PC-3 (cell line): Measurements from ENCODE around the gene GSN. TPM values are rescaled to one million over a fixed set of nuclear protein-coding genes. Genes with fewer than 3 reads are reported as not detected.

Experiments
- ATAC-seq: fragments of 200-7000 bp; cut with Tn5 transposase; 2 replicates; pipeline ENCODE4 v1.9.1; 2020; ENCODE audit warnings: mild to moderate bottlenecking, moderate library complexity
- BruUV-seq: library from RNA; stranded (reverse); fragments of 400-500 nt; replicated peaks from 2 replicates; lab custom pipeline; 2021; lab: Mats Ljungman, UMichigan
- CTCF ChIA-PET: fragments of 300-600 bp; sonication (Branson Sonifier 250); formaldehyde crosslinking; loops from one replicate; lab custom pipeline; 2022; ENCODE audit warnings: antibody characterized with exemption; lab: Charles Lee
- POLR2A ChIA-PET: fragments of 300-600 bp; sonication (Branson Sonifier 250); formaldehyde crosslinking; loops from one replicate; lab custom pipeline; 2022; ENCODE audit warnings: antibody characterized with exemption; ENCODE audit not compliant: unreplicated experiment; lab: Charles Lee
- DNase-seq: peaks from one replicate; pipeline ENCODE4 v3.0.0-alpha.2; 2015
- H2AFZ ChIP-seq: fragments of 300-600 bp; sonication (generic); 2 replicates; pipeline ENCODE4 v1.6.0; 2016; ENCODE audit warnings: antibody characterized with exemption, low read length
- H3F3A ChIP-seq: fragments of 300-600 bp; sonication (generic); one replicate; pipeline ENCODE4 v1.6.0; 2017; ENCODE audit warnings: antibody characterized with exemption, low read length, control low read depth, mild to moderate bottlenecking; ENCODE audit not compliant: unreplicated experiment
- H3K27ac ChIP-seq: fragments of 300-600 bp; sonication (generic); 2 replicates; pipeline ENCODE4 v1.5.1; 2016; ENCODE audit warnings: mild to moderate bottlenecking, low read length
- H3K27me3 ChIP-seq: fragments of 300-600 bp; sonication (generic); 2 replicates; pipeline ENCODE4 v1.6.1; 2016; ENCODE audit warnings: low read length, mixed read lengths
- H3K36me3 ChIP-seq: fragments of 300-600 bp; sonication (generic); 2 replicates; pipeline ENCODE4 v1.6.1; 2016; ENCODE audit warnings: low read depth, mixed run types, low read length, mixed read lengths
- H3K4me1 ChIP-seq: fragments of 300-600 bp; sonication (generic); 2 replicates; pipeline ENCODE4 v1.5.1; 2016; ENCODE audit warnings: low read length; ENCODE audit not compliant: insufficient read depth
- H3K4me2 ChIP-seq: fragments of 300-600 bp; sonication (generic); 2 replicates; pipeline ENCODE4 v1.6.0; 2016; ENCODE audit warnings: low read length
- H3K4me3 ChIP-seq: fragments of 300-600 bp; sonication (generic); 2 replicates; pipeline ENCODE4 v1.5.1; 2016; ENCODE audit warnings: mild to moderate bottlenecking, low read length, mixed read lengths
- H3K79me2 ChIP-seq: fragments of 300-600 bp; sonication (generic); 2 replicates; pipeline ENCODE4 v1.6.1; 2017; ENCODE audit warnings: low read length, mixed read lengths
- H3K9ac ChIP-seq: fragments of 300-600 bp; sonication (generic); 2 replicates; pipeline ENCODE4 v1.6.0; 2016; ENCODE audit warnings: mild to moderate bottlenecking, low read length
- H3K9me2 ChIP-seq: fragments of 300-600 bp; sonication (generic); replicated peaks from 2 replicates; pipeline ENCODE4 v1.6.1; 2016; ENCODE audit warnings: mixed run types, low read length, mixed read lengths
- H3K9me3 ChIP-seq: fragments of 300-600 bp; sonication (generic); 2 replicates; pipeline ENCODE4 v1.6.1; 2016; ENCODE audit warnings: low read length, mixed read lengths
- H4K20me1 ChIP-seq: fragments of 300-600 bp; sonication (generic); 2 replicates; pipeline ENCODE4 v1.6.1; 2016; ENCODE audit warnings: low read length, mixed read lengths
- CTCF ChIP-seq: fragments of 300-600 bp; sonication (generic); conservative IDR thresholded peaks from 2 replicates; pipeline ENCODE4 v1.5.1; 2017; ENCODE audit warnings: antibody characterized with exemption, low read depth, mild to moderate bottlenecking, low read length
- EZH2 ChIP-seq: fragments of 300-600 bp; sonication (generic); IDR thresholded peaks from one replicate; pipeline ENCODE4 v1.6.1; 2017; ENCODE audit warnings: antibody characterized with exemption, mild to moderate bottlenecking, low read length; ENCODE audit not compliant: unreplicated experiment
- EZH2phosphoT487 ChIP-seq: fragments of 300-600 bp; sonication (generic); IDR thresholded peaks from 2 replicates; pipeline ENCODE4 v1.6.1; 2018; ENCODE audit warnings: mild to moderate bottlenecking, antibody characterized with exemption, low read length, borderline replicate concordance
- intact Hi-C: fragments of 100-400 bp; cut with micrococcal nuclease; formaldehyde crosslinking; loops from 2 replicates; pipeline ENCODE4 v1.9.0; 2023
- total RNA-seq: library from RNA; depleted of rRNA; stranded (reverse); fragments of >200 nt; gene quantifications from 2 replicates; pipeline ENCODE4 v1.2.3, GENCODE V29; 2014

The GSN gene
- total RNA-seq, 1 experiment from 2014 or later: 36.5 TPM

DNA sequence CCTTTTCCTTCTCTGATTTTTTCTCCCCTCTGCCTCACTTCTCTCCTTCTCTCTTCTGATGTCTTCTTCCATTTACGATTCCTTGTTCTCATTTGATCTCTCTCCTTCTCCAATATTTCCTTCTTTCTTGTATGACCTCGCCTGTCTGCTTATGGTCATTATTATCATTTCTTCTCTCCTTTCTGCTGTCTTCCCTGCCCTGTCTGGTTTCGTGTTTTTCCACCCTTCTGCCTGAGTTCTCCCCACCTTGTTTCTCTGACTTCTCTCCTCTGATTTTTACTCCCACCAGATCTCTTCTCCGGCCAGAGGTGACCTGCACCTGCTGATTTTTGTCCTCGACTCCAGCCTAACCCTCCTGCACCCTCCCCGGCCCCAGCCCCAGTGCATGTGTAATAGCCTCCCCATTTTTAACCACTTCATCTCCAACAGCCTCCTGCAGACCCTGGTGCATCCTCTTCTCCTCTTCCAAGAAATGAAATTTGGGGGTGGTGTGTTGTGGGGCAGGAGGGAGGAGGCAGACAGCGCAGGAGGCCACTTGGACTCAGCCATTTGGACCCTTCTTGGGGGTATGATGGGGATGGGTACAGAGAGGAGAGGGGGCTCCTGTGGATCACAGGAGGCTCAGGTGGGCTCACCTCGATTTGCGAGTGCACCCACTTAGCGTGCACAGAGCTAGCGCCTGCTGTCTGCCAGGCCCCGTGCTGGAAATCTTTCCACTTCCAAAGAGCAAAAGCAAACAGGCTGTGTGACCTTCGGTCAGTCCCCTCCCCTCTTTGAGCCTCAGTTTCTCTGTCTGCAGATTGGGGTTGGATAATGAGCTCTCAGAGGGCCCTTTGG is 32.5 kb downstream of the GSN start:
- Histone ChIP-seq H4K20me1 (no peaks in the 10 kb centered on the region), H2AFZ (peak overlapping the region; percentile 61), H3F3A (no peaks in the 10 kb centered on the region), H3K27ac (no peak overlapping the region), H3K27me3 (no peaks in the 10 kb centered on the region), H3K9ac (peak overlapping the region; percentile 12; the same call in 1 of the 2 replicates), H3K36me3 (no peaks in the 10 kb centered on the region), H3K4me3 (peak overlapping the region; percentile 68), H3K79me2 (no peaks in the 10 kb centered on the region), H3K9me3 (no peaks in the 10 kb centered on the region), H3K9me2 (no peaks in the 10 kb centered on the region), H3K4me2 (peak overlapping the region; percentile 89), H3K4me1 (peaks cover 8% of the 10 kb centered on the region)
- intact Hi-C loops: no loop called here
- CTCF ChIA-PET: no interaction called here
- TF ChIP-seq EZH2 (no peak), CTCF (no peak), EZH2phosphoT487 (no peak)
- POLR2A ChIA-PET: no interaction called here
- ATAC-seq: no peak
- BruUV-seq: TSS peak; percentile 33
- no peak for DNase-seq

DNA sequence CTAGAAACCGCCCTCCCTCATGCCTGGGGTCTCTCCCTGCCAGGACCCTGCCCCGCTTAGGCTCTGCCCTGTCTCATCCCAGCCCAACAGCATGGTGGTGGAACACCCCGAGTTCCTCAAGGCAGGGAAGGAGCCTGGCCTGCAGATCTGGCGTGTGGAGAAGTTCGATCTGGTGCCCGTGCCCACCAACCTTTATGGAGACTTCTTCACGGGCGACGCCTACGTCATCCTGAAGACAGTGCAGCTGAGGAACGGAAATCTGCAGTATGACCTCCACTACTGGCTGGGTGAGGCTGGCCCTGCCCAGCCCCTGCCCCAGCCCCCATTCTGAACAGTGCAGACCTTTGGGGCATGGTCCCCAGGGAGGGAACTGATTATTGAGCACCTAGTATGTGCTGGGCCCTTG is 33.9 kb downstream of the GSN start:
- ChIA-PET POLR2A (no interaction called here), CTCF (no interaction called here)
- no peaks in the 10 kb centered on the region for H4K20me1 ChIP-seq
- H3K9me2 ChIP-seq: no peaks in the 10 kb centered on the region
- intact Hi-C loops: no loop called here
- H3K27ac ChIP-seq: no peak overlapping the region
- no TSS peak for BruUV-seq
- no peaks in the 10 kb centered on the region for H3K36me3 ChIP-seq
- H2AFZ ChIP-seq: no peak overlapping the region
- ATAC-seq (no peak), DNase-seq (no peak)
- no peak overlapping the region for H3K4me2 ChIP-seq
- H3K9me3 ChIP-seq: no peaks in the 10 kb centered on the region
- no peaks in the 10 kb centered on the region for H3F3A ChIP-seq
- H3K4me3 ChIP-seq: no peak overlapping the region
- no peaks in the 10 kb centered on the region for H3K27me3 ChIP-seq
- TF ChIP-seq CTCF (no peak), EZH2phosphoT487 (no peak), EZH2 (no peak)
- H3K79me2 ChIP-seq: no peaks in the 10 kb centered on the region
- H3K4me1 ChIP-seq: peaks cover 8% of the 10 kb centered on the region
- no peak overlapping the region for H3K9ac ChIP-seq

GRCh38 chr9:121302341-121302740 is 34.4 kb downstream of the GSN start:
- Histone ChIP-seq H3K4me2 (no peak overlapping the region), H3K27ac (no peak overlapping the region), H2AFZ (no peak overlapping the region), H3K9me3 (no peaks in the 10 kb centered on the region), H3K27me3 (no peaks in the 10 kb centered on the region), H3K36me3 (no peaks in the 10 kb centered on the region), H3F3A (no peaks in the 10 kb centered on the region), H3K9me2 (no peaks in the 10 kb centered on the region), H3K79me2 (no peaks in the 10 kb centered on the region), H3K9ac (no peak overlapping the region), H3K4me1 (peaks cover 8% of the 10 kb centered on the region), H4K20me1 (no peaks in the 10 kb centered on the region), H3K4me3 (no peak overlapping the region)
- CTCF ChIA-PET: no interaction called here
- intact Hi-C loops: no loop called here
- no peak for ATAC-seq
- BruUV-seq: no TSS peak
- no peak for DNase-seq
- TF ChIP-seq CTCF: no peak
- no peak for TF ChIP-seq EZH2phosphoT487
- TF ChIP-seq EZH2: no peak
- POLR2A ChIA-PET: no interaction called here
